Panc1 (cell line): ENCODE data around the gene DCLK2. TPM values are rescaled to one million over a fixed set of nuclear protein-coding genes. Genes with fewer than 3 reads are reported as not detected.

Experiments
- ATAC-seq: fragments of 200-7000 bp; cut with Tn5 transposase; 2 replicates; pipeline ENCODE4 v1.9.1; 2020; ENCODE audit warnings: mild to moderate bottlenecking, moderate library complexity
- BruUV-seq: library from RNA; stranded (reverse); fragments of 400-500 nt; replicated peaks from 2 replicates; lab custom pipeline; 2021; lab: Mats Ljungman, UMichigan
- CTCF ChIA-PET: fragments of 300-600 bp; sonication (Branson Sonifier 250); formaldehyde crosslinking; loops from one replicate; lab custom pipeline; 2022; ENCODE audit warnings: antibody characterized with exemption; lab: Charles Lee
- POLR2A ChIA-PET: fragments of 300-600 bp; sonication (Branson Sonifier 250); formaldehyde crosslinking; loops from one replicate; lab custom pipeline; 2022; ENCODE audit warnings: antibody characterized with exemption; lab: Charles Lee
- DNase-seq: peaks from one replicate; pipeline ENCODE4 v3.0.0-alpha.2; 2010; ENCODE audit warnings: low read depth, low spot score
- H3K27ac ChIP-seq: 2 replicates; pipeline ENCODE4 v1.5.1; 2011; ENCODE audit warnings: mild to moderate bottlenecking, low read length, inconsistent platforms
- H3K27me3 ChIP-seq: fragments of 200-500 bp; sonication (Bioruptor generic); 2 replicates; pipeline ENCODE4 v1.6.0; 2014; ENCODE audit warnings: low read length, inconsistent platforms; ENCODE audit not compliant: control insufficient read depth, insufficient read depth
- H3K36me3 ChIP-seq: fragments of 200-500 bp; sonication (Bioruptor generic); 2 replicates; pipeline ENCODE4 v1.5.1; 2014; ENCODE audit warnings: inconsistent platforms, mild to moderate bottlenecking, low read length, moderate library complexity; ENCODE audit not compliant: control insufficient read depth, insufficient read depth
- H3K4me1 ChIP-seq: 2 replicates; pipeline ENCODE4 v1.5.1; 2011; ENCODE audit warnings: inconsistent platforms, mild to moderate bottlenecking, low read length, moderate library complexity; ENCODE audit not compliant: control insufficient read depth, insufficient read depth
- H3K4me3 ChIP-seq, 2 experiments: 2 replicates each; pipeline ENCODE4 v1.5.1; 2011 to 2012; ENCODE audit warnings: low read depth in 2 of 2, low read length in 2 of 2, mild to moderate bottlenecking in 2 of 2, inconsistent platforms in 1 of 2, moderate library complexity in 1 of 2
- H3K9me3 ChIP-seq: fragments of 200-500 bp; sonication (Bioruptor generic); 2 replicates; pipeline ENCODE4 v1.5.1; 2014; ENCODE audit warnings: low read depth, mild to moderate bottlenecking, inconsistent platforms, low read length, moderate library complexity; ENCODE audit not compliant: control insufficient read depth, insufficient read depth
- POLR2AphosphoS5 ChIP-seq: IDR thresholded peaks from 2 replicates; pipeline ENCODE4 v1.6.1; 2012; ENCODE audit warnings: mild to moderate bottlenecking, low read depth, low read length, moderate library complexity
- SIN3A ChIP-seq: IDR thresholded peaks from 2 replicates; pipeline ENCODE4 v1.6.1; 2012; ENCODE audit warnings: low read depth, mild to moderate bottlenecking, low read length, moderate library complexity, borderline replicate concordance; ENCODE audit not compliant: insufficient read depth
- TCF7L2 ChIP-seq: IDR thresholded peaks from 2 replicates; pipeline ENCODE4 v1.6.1; 2011; ENCODE audit warnings: mild to moderate bottlenecking, low read depth, low read length, inconsistent platforms
- in situ Hi-C: cut with HindIII; loops from 2 replicates; pipeline ENCODE4 v1.10.0; 2016; ENCODE audit warnings: low sequenced_read_pairs, low pct_unique_long_range_greater_than_20kb
- intact Hi-C: fragments of 100-400 bp; cut with micrococcal nuclease; formaldehyde crosslinking; loops from one replicate; pipeline ENCODE4 v1.10.0; 2022; ENCODE audit not compliant: unreplicated experiment
- total RNA-seq: library from RNA; stranded (reverse); gene quantifications from one replicate; pipeline ENCODE4 v1.2.1, GENCODE V29; 2021; ENCODE audit not compliant: unreplicated experiment
- TF ChIP-seq, protein P1 (sequence below): fragments of 450-650 bp; IDR thresholded peaks from 2 replicates; pipeline ENCODE4 v1.5.1; 2017; ENCODE audit warnings: mild to moderate bottlenecking
- TF ChIP-seq, protein P2 (sequence below), 2 experiments: IDR thresholded peaks; 2 replicates each; pipeline ENCODE4 v1.6.1; 2011 to 2012; ENCODE audit warnings: low read depth in 2 of 2, control low read depth in 1 of 2, low read length in 1 of 2, mild to moderate bottlenecking in 1 of 2, moderate library complexity in 1 of 2; ENCODE audit not compliant: insufficient read depth in 1 of 2

The DCLK2 gene
- total RNA-seq, 1 experiment from 2014 or later: 9.5 TPM

GRCh38 chr4:150167054-150167453 is 88.8 kb downstream of the DCLK2 start:
- ATAC-seq (no peak), DNase-seq (no peak)
- no TSS peak for BruUV-seq
- H3K36me3 ChIP-seq: no peaks in the 10 kb centered on the region
- ChIA-PET POLR2A (no interaction called here), CTCF (no interaction called here)
- H3K4me1 ChIP-seq: no peaks in the 10 kb centered on the region
- H3K27me3 ChIP-seq: no peaks in the 10 kb centered on the region
- in situ Hi-C loops: no loop called here
- H3K4me3 ChIP-seq: no peak overlapping the region
- no peak for TF ChIP-seq POLR2AphosphoS5
- TF ChIP-seq, protein P1, sequence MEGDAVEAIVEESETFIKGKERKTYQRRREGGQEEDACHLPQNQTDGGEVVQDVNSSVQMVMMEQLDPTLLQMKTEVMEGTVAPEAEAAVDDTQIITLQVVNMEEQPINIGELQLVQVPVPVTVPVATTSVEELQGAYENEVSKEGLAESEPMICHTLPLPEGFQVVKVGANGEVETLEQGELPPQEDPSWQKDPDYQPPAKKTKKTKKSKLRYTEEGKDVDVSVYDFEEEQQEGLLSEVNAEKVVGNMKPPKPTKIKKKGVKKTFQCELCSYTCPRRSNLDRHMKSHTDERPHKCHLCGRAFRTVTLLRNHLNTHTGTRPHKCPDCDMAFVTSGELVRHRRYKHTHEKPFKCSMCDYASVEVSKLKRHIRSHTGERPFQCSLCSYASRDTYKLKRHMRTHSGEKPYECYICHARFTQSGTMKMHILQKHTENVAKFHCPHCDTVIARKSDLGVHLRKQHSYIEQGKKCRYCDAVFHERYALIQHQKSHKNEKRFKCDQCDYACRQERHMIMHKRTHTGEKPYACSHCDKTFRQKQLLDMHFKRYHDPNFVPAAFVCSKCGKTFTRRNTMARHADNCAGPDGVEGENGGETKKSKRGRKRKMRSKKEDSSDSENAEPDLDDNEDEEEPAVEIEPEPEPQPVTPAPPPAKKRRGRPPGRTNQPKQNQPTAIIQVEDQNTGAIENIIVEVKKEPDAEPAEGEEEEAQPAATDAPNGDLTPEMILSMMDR: no peak
- TF ChIP-seq, protein P2, sequence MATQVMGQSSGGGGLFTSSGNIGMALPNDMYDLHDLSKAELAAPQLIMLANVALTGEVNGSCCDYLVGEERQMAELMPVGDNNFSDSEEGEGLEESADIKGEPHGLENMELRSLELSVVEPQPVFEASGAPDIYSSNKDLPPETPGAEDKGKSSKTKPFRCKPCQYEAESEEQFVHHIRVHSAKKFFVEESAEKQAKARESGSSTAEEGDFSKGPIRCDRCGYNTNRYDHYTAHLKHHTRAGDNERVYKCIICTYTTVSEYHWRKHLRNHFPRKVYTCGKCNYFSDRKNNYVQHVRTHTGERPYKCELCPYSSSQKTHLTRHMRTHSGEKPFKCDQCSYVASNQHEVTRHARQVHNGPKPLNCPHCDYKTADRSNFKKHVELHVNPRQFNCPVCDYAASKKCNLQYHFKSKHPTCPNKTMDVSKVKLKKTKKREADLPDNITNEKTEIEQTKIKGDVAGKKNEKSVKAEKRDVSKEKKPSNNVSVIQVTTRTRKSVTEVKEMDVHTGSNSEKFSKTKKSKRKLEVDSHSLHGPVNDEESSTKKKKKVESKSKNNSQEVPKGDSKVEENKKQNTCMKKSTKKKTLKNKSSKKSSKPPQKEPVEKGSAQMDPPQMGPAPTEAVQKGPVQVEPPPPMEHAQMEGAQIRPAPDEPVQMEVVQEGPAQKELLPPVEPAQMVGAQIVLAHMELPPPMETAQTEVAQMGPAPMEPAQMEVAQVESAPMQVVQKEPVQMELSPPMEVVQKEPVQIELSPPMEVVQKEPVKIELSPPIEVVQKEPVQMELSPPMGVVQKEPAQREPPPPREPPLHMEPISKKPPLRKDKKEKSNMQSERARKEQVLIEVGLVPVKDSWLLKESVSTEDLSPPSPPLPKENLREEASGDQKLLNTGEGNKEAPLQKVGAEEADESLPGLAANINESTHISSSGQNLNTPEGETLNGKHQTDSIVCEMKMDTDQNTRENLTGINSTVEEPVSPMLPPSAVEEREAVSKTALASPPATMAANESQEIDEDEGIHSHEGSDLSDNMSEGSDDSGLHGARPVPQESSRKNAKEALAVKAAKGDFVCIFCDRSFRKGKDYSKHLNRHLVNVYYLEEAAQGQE (IDR thresholded peaks at IDR 0.05; ENCODE audit: insufficient read depth in 1 of 2, low read depth in 2 of 2, low read length in 1 of 2): no peak
- no peak for TF ChIP-seq SIN3A
- no peak for TF ChIP-seq TCF7L2
- intact Hi-C loops: no loop called here
- no peaks in the 10 kb centered on the region for H3K9me3 ChIP-seq
- H3K27ac ChIP-seq: no peak overlapping the region

DNA sequence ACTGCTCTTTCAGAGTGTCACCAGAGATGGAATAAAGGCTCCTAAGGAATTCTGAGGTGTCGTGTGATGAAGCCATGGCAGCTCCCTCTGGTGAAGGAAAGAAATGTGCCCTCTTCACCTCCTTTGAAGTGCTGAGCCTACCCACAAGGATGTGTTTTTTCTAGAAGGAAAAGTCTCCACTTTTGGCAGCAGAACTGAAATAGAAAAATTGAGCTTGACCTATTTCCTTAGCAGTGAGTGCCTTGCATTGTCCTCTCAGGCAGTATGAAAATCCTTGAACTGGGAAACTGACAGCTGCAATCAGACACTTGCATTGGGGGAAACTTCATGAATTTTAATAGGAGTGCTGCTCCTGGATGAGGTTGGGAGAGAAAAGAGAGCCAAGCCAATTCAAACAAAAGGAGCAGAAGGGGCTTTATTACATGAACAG is 95.2 kb downstream of the DCLK2 start:
- ATAC-seq: no peak
- intact Hi-C loops: no loop called here
- BruUV-seq: no TSS peak
- Histone ChIP-seq H3K27ac (no peak overlapping the region), H3K27me3 (no peaks in the 10 kb centered on the region), H3K4me3 (no peak overlapping the region), H3K9me3 (no peaks in the 10 kb centered on the region), H3K4me1 (peaks cover 4% of the 10 kb centered on the region; the same call in 1 of the 2 replicates), H3K36me3 (no peaks in the 10 kb centered on the region)
- POLR2A ChIA-PET: no interaction called here
- in situ Hi-C loops: no loop called here
- CTCF ChIA-PET: no interaction called here
- no peak for DNase-seq
- TF ChIP-seq SIN3A (no peak), TCF7L2 (no peak), POLR2AphosphoS5 (no peak)
- TF ChIP-seq, protein P2 (IDR thresholded peaks at IDR 0.05; ENCODE audit: insufficient read depth in 1 of 2, low read depth in 2 of 2, low read length in 1 of 2): no peak
- TF ChIP-seq, protein P1: no peak
